WTC11 (cell line): ENCODE results near the gene ATXN10. TPM values are rescaled to one million over a fixed set of nuclear protein-coding genes. Genes with fewer than 3 reads are reported as not detected.

ENCODE experiments used
- ATAC-seq: fragments of 200-7000 bp; cut with Tn5 transposase; 2 replicates; pipeline ENCODE4 v1.10.0; 2021; ENCODE audit warnings: mild to moderate bottlenecking, moderate library complexity
- CTCF ChIA-PET: fragments of 300-600 bp; sonication (Branson Sonifier 250); formaldehyde crosslinking; loops from one replicate; lab custom pipeline; 2021; ENCODE audit warnings: antibody characterized with exemption; lab: Charles Lee
- POLR2A ChIA-PET: fragments of 350-600 bp; sonication (Branson Sonifier 250); formaldehyde crosslinking; loops from one replicate; lab custom pipeline; 2021; ENCODE audit warnings: antibody characterized with exemption; lab: Charles Lee
- DNase-seq: peaks from one replicate; pipeline ENCODE4 v3.0.0; 2021; ENCODE audit warnings: low spot score
- H3K27ac Mint-ChIP-seq: 2 replicates; pipeline ENCODE4 v1.8.0; 2021; ENCODE audit warnings: mixed read lengths
- H3K27me3 Mint-ChIP-seq: 2 replicates; pipeline ENCODE4 v1.8.0; 2021; ENCODE audit warnings: low read depth, mild to moderate bottlenecking, moderate library complexity, mixed read lengths
- H3K36me3 Mint-ChIP-seq: 2 replicates; pipeline ENCODE4 v1.8.0; 2021; ENCODE audit warnings: mixed read lengths
- H3K4me1 Mint-ChIP-seq: 2 replicates; pipeline ENCODE4 v1.8.0; 2022; ENCODE audit warnings: mixed read lengths
- H3K4me3 Mint-ChIP-seq: 2 replicates; pipeline ENCODE4 v1.8.0; 2021; ENCODE audit warnings: mild to moderate bottlenecking, moderate library complexity, mixed read lengths
- H3K9me3 Mint-ChIP-seq: 2 replicates; pipeline ENCODE4 v1.8.0; 2021; ENCODE audit warnings: mixed read lengths
- AFF4 ChIP-seq: sonication (generic); formaldehyde crosslinking; IDR thresholded peaks from 2 replicates; pipeline ENCODE4 v1.8.1; 2023; ENCODE audit warnings: mild to moderate bottlenecking, missing genetic modification reagents, borderline replicate concordance
- ATF3 ChIP-seq: sonication (generic); formaldehyde crosslinking; conservative IDR thresholded peaks from 2 replicates; pipeline ENCODE4 v1.8.1; 2022; ENCODE audit warnings: mild to moderate bottlenecking, missing genetic modification reagents
- CBFB ChIP-seq: sonication (generic); formaldehyde crosslinking; IDR thresholded peaks from 2 replicates; pipeline ENCODE4 v1.8.1; 2022; ENCODE audit warnings: mild to moderate bottlenecking, low read depth, missing genetic modification reagents
- ELF4 ChIP-seq: sonication (generic); formaldehyde crosslinking; IDR thresholded peaks from 2 replicates; pipeline ENCODE4 v1.8.1; 2022; ENCODE audit warnings: low read depth, mild to moderate bottlenecking, moderate library complexity, missing genetic modification reagents
- FOXP4 ChIP-seq: sonication (generic); formaldehyde crosslinking; IDR thresholded peaks from 2 replicates; pipeline ENCODE4 v1.8.0; 2022; ENCODE audit warnings: mild to moderate bottlenecking, missing genetic modification reagents
- HMGXB4 ChIP-seq: sonication (generic); formaldehyde crosslinking; IDR thresholded peaks from 2 replicates; pipeline ENCODE4 v1.8.1; 2023; ENCODE audit warnings: mild to moderate bottlenecking, moderate library complexity, missing genetic modification reagents
- MAX ChIP-seq: sonication (generic); formaldehyde crosslinking; IDR thresholded peaks from 2 replicates; pipeline ENCODE4 v1.8.0; 2022; ENCODE audit warnings: mild to moderate bottlenecking, missing genetic modification reagents
- NFATC4 ChIP-seq: fragments of 250-450 bp; sonication (Bioruptor Pico); IDR thresholded peaks from 2 replicates; pipeline ENCODE4 v1.9.0; 2021; ENCODE audit warnings: mild to moderate bottlenecking
- NFYB ChIP-seq: sonication (generic); formaldehyde crosslinking; conservative IDR thresholded peaks from 2 replicates; pipeline ENCODE4 v1.8.0; 2022; ENCODE audit warnings: low read depth, missing genetic modification reagents
- NR1H2 ChIP-seq: sonication (generic); formaldehyde crosslinking; IDR thresholded peaks from 2 replicates; pipeline ENCODE4 v1.9.0; 2021; ENCODE audit warnings: mild to moderate bottlenecking, moderate library complexity, missing genetic modification reagents
- PREB ChIP-seq: sonication (generic); formaldehyde crosslinking; IDR thresholded peaks from 2 replicates; pipeline ENCODE4 v1.8.1; 2022; ENCODE audit warnings: mild to moderate bottlenecking, missing genetic modification reagents, moderate library complexity, borderline replicate concordance
- SP1 ChIP-seq: sonication (generic); formaldehyde crosslinking; conservative IDR thresholded peaks from 2 replicates; pipeline ENCODE4 v1.8.1; 2022; ENCODE audit warnings: missing genetic modification reagents
- TCF7 ChIP-seq: sonication (generic); formaldehyde crosslinking; IDR thresholded peaks from 2 replicates; pipeline ENCODE4 v1.8.0; 2022; ENCODE audit warnings: mild to moderate bottlenecking, low read depth, missing genetic modification reagents, moderate library complexity
- ZNF121 ChIP-seq: sonication (generic); formaldehyde crosslinking; IDR thresholded peaks from 2 replicates; pipeline ENCODE4 v1.8.0; 2023; ENCODE audit warnings: missing genetic modification reagents
- ZNF281 ChIP-seq: sonication (generic); formaldehyde crosslinking; IDR thresholded peaks from 2 replicates; pipeline ENCODE4 v1.8.0; 2023; ENCODE audit warnings: mild to moderate bottlenecking, missing genetic modification reagents
- ZNF671 ChIP-seq: fragments of 250-450 bp; sonication (Bioruptor Pico); IDR thresholded peaks from 2 replicates; pipeline ENCODE4 v1.8.0; 2021; ENCODE audit warnings: mild to moderate bottlenecking
- total RNA-seq: library from RNA; stranded (reverse); gene quantifications from 3 replicates; pipeline ENCODE4 v1.2.3, GENCODE V29; 2021
- TF ChIP-seq, protein P1 (sequence below): sonication (generic); formaldehyde crosslinking; IDR thresholded peaks from 2 replicates; pipeline ENCODE4 v1.8.1; 2022; ENCODE audit warnings: low read depth, missing genetic modification reagents, borderline replicate concordance

The ATXN10 gene
- total RNA-seq, 1 experiment from 2014 or later = 185 TPM

DNA sequence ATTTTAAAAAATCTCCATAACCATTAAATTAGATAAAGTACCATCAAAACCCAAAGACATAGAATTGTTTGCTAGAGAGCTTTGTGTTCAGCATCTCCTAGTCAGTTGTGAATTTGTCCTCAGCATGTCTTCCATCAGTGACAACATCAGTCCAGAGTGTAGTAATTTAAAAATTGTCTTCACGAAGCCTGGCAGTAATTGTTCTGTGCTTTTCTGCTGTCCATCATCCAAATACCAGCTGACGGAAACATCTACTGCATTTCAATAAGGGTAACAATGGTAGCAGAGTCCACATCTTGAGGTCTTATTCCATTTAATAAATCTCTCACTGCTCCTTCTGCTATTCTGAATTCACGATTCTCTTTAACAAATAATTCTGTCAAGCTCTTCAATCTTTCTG lies 121.5 kb downstream of the ATXN10 start:
- H3K9me3 Mint-ChIP-seq = peaks cover 59% of the 10 kb centered on the region
- ChIA-PET CTCF (interaction anchor here (1.7 kb wide), 1 partner anchor 39 kb away, joined by 5 read pairs; no protein-coding TSS in a partner anchor), POLR2A (interaction anchor here (0.5 to 0.6 kb wide), 2 partner anchors 36 to 357 kb away, joined by 3 read pairs; no protein-coding TSS in a partner anchor)
- H3K4me3 Mint-ChIP-seq = no peak overlapping the region
- no peak for ATAC-seq
- TF ChIP-seq AFF4 (CRISPR knock-in tag) (no peak), FOXP4 (CRISPR knock-in tag) (no peak), HMGXB4 (no peak), NR1H2 (no peak), NFYB (CRISPR knock-in tag) (no peak), SP1 (CRISPR knock-in tag) (no peak), ZNF671 (CRISPR knock-in tag) (no peak), ATF3 (CRISPR knock-in tag) (no peak), MAX (CRISPR knock-in tag) (no peak), ZNF121 (no peak), NFATC4 (CRISPR knock-in tag) (no peak), PREB (CRISPR knock-in tag) (no peak), TCF7 (CRISPR knock-in tag) (no peak)
- TF ChIP-seq, protein P1, sequence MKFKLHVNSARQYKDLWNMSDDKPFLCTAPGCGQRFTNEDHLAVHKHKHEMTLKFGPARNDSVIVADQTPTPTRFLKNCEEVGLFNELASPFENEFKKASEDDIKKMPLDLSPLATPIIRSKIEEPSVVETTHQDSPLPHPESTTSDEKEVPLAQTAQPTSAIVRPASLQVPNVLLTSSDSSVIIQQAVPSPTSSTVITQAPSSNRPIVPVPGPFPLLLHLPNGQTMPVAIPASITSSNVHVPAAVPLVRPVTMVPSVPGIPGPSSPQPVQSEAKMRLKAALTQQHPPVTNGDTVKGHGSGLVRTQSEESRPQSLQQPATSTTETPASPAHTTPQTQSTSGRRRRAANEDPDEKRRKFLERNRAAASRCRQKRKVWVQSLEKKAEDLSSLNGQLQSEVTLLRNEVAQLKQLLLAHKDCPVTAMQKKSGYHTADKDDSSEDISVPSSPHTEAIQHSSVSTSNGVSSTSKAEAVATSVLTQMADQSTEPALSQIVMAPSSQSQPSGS (CRISPR knock-in tag) = no peak
- H3K36me3 Mint-ChIP-seq = peaks cover 56% of the 10 kb centered on the region
- no peak overlapping the region for H3K27ac Mint-ChIP-seq
- H3K27me3 Mint-ChIP-seq = peaks cover 7% of the 10 kb centered on the region
- H3K4me1 Mint-ChIP-seq = peaks cover 4% of the 10 kb centered on the region
- DNase-seq = no peak

- peaks cover 61% of the 10 kb centered on the region for H3K36me3 Mint-ChIP-seq
- no peak for TF ChIP-seq AFF4 (CRISPR knock-in tag)
- no peak for TF ChIP-seq ZNF281 (CRISPR knock-in tag)
- no peak for TF ChIP-seq ELF4 (CRISPR knock-in tag)
- TF ChIP-seq CBFB (CRISPR knock-in tag) = no peak
These were observed 122.3 kb downstream of the ATXN10 start for GRCh38 chr22:45793892-45794291.

More at GRCh38 chr22:45793892-45794291, 122.3 kb downstream of the ATXN10 start:
- CTCF ChIA-PET = no interaction called here
- H3K4me3 Mint-ChIP-seq = no peak overlapping the region
- DNase-seq (no peak), ATAC-seq (no peak)
- H3K27ac Mint-ChIP-seq = no peak overlapping the region
- no peaks in the 10 kb centered on the region for H3K4me1 Mint-ChIP-seq
- H3K9me3 Mint-ChIP-seq = peaks cover 63% of the 10 kb centered on the region
- POLR2A ChIA-PET = interaction anchor here (0.6 kb wide), 1 partner anchor 356 kb away, joined by 3 read pairs; no protein-coding TSS in a partner anchor
- peaks cover 7% of the 10 kb centered on the region for H3K27me3 Mint-ChIP-seq
